Measurements from ENCODE around the gene SOST. TPM values are rescaled to one million over a fixed set of nuclear protein-coding genes. Genes with fewer than 3 reads are reported as not detected.
A peak's percentile ranks its signal among the peaks of the same experiment; 100 is the strongest.

The SOST gene
- total RNA-seq, 6 experiments from 2014 or later: not detected

DNA sequence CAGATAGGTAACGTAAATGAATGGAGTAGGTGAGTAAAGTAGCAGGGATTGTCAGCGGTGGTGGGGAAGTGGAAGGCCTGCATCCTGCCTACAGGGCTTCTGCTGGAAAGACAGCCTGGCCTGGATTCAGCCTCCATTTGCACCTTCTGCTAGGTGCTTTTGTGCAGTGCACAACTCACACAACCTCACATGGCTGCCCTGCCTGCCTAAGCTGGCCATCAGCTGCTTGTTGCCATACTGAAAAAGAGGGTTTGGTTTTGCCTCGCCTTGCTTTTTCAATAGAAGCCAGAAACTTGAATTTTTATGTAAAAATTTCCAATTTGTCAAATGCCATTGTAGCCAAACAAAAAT, 36.3 kb downstream of the SOST start:
- H3K4me1 Mint-ChIP-seq (ENCODE audit: low read depth): peaks cover 66% of the 10 kb centered on the region
- no peaks in the 10 kb centered on the region for H3K9me3 Mint-ChIP-seq
- H3K27me3 Mint-ChIP-seq (ENCODE audit: insufficient read depth): no peaks in the 10 kb centered on the region; the same call in 1 of the 2 replicates
- H3K36me3 Mint-ChIP-seq (ENCODE audit: low read depth): 0 out of 2 replicates have a peak, but pooled peaks cover 4% of the 10 kb centered on the region
- no peak overlapping the region for H3K4me3 Mint-ChIP-seq
- peak overlapping the region; percentile 78 for H3K27ac Mint-ChIP-seq
- TF ChIP-seq, protein P1, sequence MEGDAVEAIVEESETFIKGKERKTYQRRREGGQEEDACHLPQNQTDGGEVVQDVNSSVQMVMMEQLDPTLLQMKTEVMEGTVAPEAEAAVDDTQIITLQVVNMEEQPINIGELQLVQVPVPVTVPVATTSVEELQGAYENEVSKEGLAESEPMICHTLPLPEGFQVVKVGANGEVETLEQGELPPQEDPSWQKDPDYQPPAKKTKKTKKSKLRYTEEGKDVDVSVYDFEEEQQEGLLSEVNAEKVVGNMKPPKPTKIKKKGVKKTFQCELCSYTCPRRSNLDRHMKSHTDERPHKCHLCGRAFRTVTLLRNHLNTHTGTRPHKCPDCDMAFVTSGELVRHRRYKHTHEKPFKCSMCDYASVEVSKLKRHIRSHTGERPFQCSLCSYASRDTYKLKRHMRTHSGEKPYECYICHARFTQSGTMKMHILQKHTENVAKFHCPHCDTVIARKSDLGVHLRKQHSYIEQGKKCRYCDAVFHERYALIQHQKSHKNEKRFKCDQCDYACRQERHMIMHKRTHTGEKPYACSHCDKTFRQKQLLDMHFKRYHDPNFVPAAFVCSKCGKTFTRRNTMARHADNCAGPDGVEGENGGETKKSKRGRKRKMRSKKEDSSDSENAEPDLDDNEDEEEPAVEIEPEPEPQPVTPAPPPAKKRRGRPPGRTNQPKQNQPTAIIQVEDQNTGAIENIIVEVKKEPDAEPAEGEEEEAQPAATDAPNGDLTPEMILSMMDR (IDR thresholded peaks at IDR 0.05): no peak
- no peak for DNase-seq

DNA sequence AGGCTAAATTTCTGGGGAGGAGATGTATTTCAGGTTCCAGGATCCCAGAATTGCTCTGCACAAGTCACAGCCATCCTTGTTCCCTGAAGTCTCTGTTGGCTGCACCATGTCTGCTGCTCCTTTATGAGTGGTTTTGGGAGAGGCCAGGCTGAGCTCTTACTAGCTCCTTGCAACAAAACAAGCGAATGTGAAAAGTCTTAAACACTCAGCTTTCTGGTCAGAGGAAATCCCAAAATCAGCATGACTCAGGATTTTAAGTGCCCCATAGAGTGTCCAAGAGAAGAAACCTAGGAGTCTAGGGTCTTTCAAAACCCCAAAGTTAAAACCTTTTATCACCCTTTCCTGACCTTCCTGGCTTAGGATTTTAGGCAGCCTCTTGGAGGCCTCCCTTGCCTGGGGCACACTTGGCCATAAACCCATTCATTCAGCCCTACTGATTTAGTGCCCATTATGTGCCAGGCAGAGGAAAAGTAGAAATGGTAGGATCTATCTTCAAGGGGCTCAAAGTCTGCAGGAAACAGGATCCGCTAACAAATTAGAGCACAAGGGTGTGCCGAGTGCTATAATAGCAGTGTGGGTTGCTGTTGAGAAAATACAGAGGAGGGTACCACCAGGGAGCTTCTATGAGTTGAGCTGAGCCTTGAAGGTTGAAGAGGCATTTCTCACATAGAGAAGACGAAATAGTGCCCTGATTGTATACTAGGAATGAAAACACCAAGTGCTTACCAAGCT, 36.9 kb downstream of the SOST start:
- Mint-ChIP-seq H3K36me3 (ENCODE audit: low read depth) (0 out of 2 replicates have a peak, but pooled peaks cover 4% of the 10 kb centered on the region), H3K9me3 (no peaks in the 10 kb centered on the region), H3K27ac (peak overlapping the region; percentile 78), H3K27me3 (ENCODE audit: insufficient read depth) (no peaks in the 10 kb centered on the region; the same call in 1 of the 2 replicates), H3K4me3 (peak overlapping the region; percentile 82), H3K4me1 (ENCODE audit: low read depth) (peaks cover 70% of the 10 kb centered on the region)
- DNase-seq: no peak
- TF ChIP-seq, protein P1 (IDR thresholded peaks at IDR 0.05): no peak

DNA sequence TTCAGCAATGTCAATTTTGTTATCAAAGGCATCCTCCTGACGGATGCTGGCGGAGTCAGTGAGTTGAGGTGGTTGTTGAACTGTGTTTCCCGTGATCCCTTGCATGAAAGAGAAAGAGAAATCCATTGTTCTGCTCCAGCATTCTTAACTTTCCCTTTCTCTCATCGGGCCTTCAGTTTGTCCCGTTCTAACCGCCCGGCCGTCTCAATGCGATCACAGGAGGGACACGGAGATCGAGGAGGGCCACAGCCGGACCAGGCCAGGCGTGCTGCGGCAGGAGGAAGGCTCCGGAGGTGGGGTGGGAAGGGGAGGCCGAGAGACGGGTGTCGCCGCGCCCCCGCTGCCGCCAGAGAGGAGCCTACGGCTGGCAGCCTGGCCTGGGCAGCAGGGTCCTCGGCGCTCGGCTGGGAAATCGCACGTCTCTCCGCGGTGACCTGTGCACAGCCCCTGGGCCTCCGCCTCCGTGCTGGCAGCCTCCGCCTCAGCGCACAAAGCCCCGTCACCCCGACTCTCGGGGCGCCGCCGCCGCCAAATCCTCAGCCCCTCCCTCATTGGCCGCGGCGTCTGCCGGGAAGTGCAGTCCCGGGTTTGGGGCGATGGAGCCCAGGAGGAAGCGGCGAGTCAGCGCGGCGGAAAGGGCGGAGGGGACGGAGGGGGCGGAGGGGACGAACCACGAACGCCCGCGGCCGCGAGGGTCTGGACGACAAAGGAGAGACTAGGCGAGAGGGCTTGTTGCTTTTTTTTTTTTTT, 38.1 kb downstream of the SOST start:
- H3K4me1 Mint-ChIP-seq (ENCODE audit: low read depth): peaks cover 70% of the 10 kb centered on the region
- no peaks in the 10 kb centered on the region for H3K9me3 Mint-ChIP-seq
- H3K27ac Mint-ChIP-seq: peak overlapping the region; percentile 84
- H3K36me3 Mint-ChIP-seq (ENCODE audit: low read depth): 0 out of 2 replicates have a peak, but pooled peaks cover 4% of the 10 kb centered on the region
- peak; percentile 15 for DNase-seq
- TF ChIP-seq, protein P1 (IDR thresholded peaks at IDR 0.05): no peak
- H3K4me3 Mint-ChIP-seq: peak overlapping the region; percentile 82
- H3K27me3 Mint-ChIP-seq (ENCODE audit: insufficient read depth): no peaks in the 10 kb centered on the region; the same call in 1 of the 2 replicates

DNA sequence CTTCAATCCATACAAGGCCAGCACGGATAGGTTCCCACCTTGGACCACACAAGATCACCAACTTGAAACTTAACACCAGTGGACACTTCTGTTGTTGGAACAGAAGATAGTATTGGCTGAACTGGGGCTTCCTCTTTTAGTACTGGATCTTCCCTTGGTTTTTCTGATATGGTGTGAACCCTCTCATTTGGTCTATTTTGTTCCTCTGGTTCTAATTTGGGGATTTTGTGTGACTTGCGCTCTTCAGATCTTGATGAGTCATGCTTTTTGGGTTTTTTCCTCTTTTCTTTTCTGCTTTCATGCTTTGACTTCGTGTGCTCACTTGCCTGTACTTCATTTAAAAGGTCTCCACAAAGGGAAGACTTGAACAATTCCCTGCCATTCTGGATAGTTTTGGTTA, 39.0 kb downstream of the SOST start:
- H3K4me3 Mint-ChIP-seq: peak overlapping the region; percentile 82; the same call in 1 of the 2 replicates
- peaks cover 66% of the 10 kb centered on the region for H3K4me1 Mint-ChIP-seq (ENCODE audit: low read depth)
- TF ChIP-seq, protein P1 (IDR thresholded peaks at IDR 0.05): no peak
- H3K9me3 Mint-ChIP-seq: no peaks in the 10 kb centered on the region
- no peaks in the 10 kb centered on the region; the same call in 1 of the 2 replicates for H3K27me3 Mint-ChIP-seq (ENCODE audit: insufficient read depth)
- H3K36me3 Mint-ChIP-seq (ENCODE audit: low read depth): no peaks in the 10 kb centered on the region
- H3K27ac Mint-ChIP-seq: no peak overlapping the region
- DNase-seq: no peak

DNA sequence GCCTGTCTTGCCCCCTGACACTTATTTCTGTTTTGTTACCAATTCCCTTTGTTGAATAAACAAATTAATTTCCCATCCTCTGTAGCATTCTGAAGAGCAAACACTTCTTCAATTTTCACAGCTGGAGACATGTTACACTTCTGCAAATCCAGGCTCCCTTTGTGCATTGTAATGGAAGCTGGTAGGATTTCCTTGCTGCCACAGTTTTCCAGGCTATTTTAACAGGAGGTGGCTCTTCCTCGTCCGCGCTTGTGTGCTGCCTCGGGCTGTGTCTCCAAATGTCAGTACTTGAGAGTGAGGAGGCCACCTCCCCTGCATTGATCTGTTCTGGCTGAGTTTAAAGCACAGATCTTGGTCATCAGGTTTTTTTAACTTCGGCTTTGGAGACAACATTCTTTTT, 40.0 kb downstream of the SOST start:
- Mint-ChIP-seq H3K36me3 (ENCODE audit: low read depth) (no peaks in the 10 kb centered on the region), H3K27ac (no peak overlapping the region), H3K9me3 (no peaks in the 10 kb centered on the region), H3K4me3 (no peak overlapping the region), H3K4me1 (ENCODE audit: low read depth) (peaks cover 66% of the 10 kb centered on the region), H3K27me3 (ENCODE audit: insufficient read depth) (no peaks in the 10 kb centered on the region; the same call in 1 of the 2 replicates)
- DNase-seq: no peak
- TF ChIP-seq, protein P1 (IDR thresholded peaks at IDR 0.05): no peak
